ENCODE data around the gene TJAP1.
A peak's percentile ranks its signal among the peaks of the same experiment; 100 is the strongest.

TJAP1 gene

DNA sequence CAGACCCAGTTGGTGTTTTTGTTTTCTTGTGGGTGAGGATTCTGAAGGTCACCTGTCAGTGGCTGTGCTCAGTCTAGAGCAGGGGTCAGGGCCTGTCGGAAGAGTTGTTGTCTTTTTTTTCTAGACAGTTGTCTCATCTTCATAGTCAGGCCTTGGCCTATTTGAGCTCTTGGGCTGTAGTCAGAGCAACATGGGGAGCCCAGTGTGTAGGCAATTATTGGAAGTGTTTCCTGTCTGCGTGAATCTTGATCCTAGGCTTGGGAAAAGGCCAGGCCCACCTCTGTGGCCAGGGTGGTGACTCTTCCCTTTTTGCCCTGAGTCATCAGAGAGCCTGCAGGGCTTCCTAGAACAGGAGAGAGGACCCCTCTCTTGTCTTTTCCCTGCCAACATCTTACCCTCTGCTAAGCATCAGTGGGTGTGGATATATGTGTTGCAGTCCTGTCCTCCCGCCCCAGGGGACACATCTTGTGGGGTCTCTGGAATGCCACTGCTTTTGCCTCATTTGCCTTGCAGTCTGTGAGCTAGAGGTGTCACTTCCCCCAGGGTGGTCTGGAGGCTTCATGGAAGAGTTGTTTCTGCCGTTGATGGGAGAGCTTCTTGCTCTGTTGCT is 11.4 kb downstream of the TJAP1 start:
- peak; percentile 11; the same call in 2 of the 3 replicates for ATAC-seq

DNA sequence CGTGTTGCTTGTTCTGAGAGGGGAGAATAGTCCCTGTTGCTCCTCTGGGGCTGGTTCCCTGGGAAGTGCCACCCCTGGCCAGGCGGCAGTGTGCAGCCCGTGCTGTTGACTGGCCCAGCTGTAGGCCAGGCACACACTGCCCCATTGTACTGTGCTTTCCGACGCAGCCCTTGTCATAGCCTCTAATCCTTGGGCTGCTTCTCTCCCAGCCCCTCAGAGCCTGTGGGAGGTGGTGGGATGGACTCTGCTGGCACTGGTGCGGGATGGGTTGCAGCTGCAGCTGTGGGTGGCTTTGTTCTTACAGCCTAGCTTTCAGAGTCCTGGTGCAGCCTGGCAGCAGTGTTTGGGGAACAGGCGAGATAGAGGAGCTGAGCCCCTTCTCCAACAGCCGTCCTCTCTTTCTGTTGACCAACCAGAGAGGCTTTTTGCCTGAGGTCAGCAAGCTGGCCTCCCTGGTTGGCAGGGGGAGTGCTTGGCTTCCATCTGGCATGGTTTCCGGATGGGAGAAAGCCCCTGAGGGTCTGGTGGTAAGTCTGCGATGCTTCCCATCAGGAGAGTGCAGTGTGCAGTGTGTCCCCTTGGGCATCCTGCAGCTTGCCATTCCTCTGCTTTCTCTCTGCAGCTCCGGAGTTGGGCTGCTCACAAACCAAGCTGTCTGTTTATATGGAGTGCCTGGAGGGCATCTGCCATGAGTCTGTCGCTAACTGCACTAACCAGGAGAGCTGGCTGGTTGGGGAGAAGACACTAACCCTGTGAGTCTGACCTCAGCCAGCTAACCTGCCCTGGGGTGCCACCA is 12.1 kb downstream of the TJAP1 start:
- peak; percentile 17; the same call in 1 of the 3 replicates for ATAC-seq
- TF ChIP-seq ESRRG (CRISPR knock-in tag; IDR thresholded peaks at IDR 0.05) (no peak), ZC3H10 (CRISPR knock-in tag; IDR thresholded peaks at IDR 0.05) (no peak), ZNF8 (CRISPR knock-in tag; IDR thresholded peaks at IDR 0.05) (peak; percentile 71), BACH2 (CRISPR knock-in tag; IDR thresholded peaks at IDR 0.05; ENCODE audit: borderline replicate concordance) (no peak), PATZ1 (CRISPR knock-in tag; IDR thresholded peaks at IDR 0.05; ENCODE audit: borderline replicate concordance) (no peak), ARNTL (CRISPR knock-in tag; IDR thresholded peaks at IDR 0.05; ENCODE audit: borderline replicate concordance, low read depth) (no peak)

More for the DNA sequence above, 11.4 kb downstream of the TJAP1 start:
- TF ChIP-seq OSR1 (CRISPR knock-in tag; IDR thresholded peaks at IDR 0.05): no peak
- TF ChIP-seq TOX (CRISPR knock-in tag; IDR thresholded peaks at IDR 0.05; ENCODE audit: borderline replicate concordance): no peak
- TF ChIP-seq ZFP3 (CRISPR knock-in tag; IDR thresholded peaks at IDR 0.05): no peak
- no peak for TF ChIP-seq ARNTL (CRISPR knock-in tag; IDR thresholded peaks at IDR 0.05; ENCODE audit: borderline replicate concordance, low read depth)
- no peak for TF ChIP-seq SNAI2 (CRISPR knock-in tag; IDR thresholded peaks at IDR 0.05)
- no peak for TF ChIP-seq ISL1 (CRISPR knock-in tag; IDR thresholded peaks at IDR 0.05)
- no peak for TF ChIP-seq RARB (CRISPR knock-in tag; IDR thresholded peaks at IDR 0.05)
- TF ChIP-seq ZFP30 (CRISPR knock-in tag; IDR thresholded peaks at IDR 0.05): no peak
- TF ChIP-seq CSRNP3 (CRISPR knock-in tag; IDR thresholded peaks at IDR 0.05): no peak
- no peak for TF ChIP-seq GLIS3 (CRISPR knock-in tag; IDR thresholded peaks at IDR 0.05)
- no peak for TF ChIP-seq ESRRG (CRISPR knock-in tag; IDR thresholded peaks at IDR 0.05)
- TF ChIP-seq ZNF8 (CRISPR knock-in tag; IDR thresholded peaks at IDR 0.05): no peak
- TF ChIP-seq, protein P1, sequence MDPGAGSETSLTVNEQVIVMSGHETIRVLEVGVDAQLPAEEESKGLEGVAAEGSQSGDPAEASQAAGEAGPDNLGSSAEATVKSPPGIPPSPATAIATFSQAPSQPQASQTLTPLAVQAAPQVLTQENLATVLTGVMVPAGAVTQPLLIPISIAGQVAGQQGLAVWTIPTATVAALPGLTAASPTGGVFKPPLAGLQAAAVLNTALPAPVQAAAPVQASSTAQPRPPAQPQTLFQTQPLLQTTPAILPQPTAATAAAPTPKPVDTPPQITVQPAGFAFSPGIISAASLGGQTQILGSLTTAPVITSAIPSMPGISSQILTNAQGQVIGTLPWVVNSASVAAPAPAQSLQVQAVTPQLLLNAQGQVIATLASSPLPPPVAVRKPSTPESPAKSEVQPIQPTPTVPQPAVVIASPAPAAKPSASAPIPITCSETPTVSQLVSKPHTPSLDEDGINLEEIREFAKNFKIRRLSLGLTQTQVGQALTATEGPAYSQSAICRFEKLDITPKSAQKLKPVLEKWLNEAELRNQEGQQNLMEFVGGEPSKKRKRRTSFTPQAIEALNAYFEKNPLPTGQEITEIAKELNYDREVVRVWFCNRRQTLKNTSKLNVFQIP (CRISPR knock-in tag; IDR thresholded peaks at IDR 0.05; ENCODE audit: borderline replicate concordance, low read depth): no peak
- no peak for TF ChIP-seq ZC3H10 (CRISPR knock-in tag; IDR thresholded peaks at IDR 0.05)
- no peak for TF ChIP-seq PPARA (CRISPR knock-in tag; IDR thresholded peaks at IDR 0.05; ENCODE audit: borderline replicate concordance)
- no peak for TF ChIP-seq TCF4 (CRISPR knock-in tag; IDR thresholded peaks at IDR 0.05; ENCODE audit: borderline replicate concordance)
- TF ChIP-seq TSHZ2 (CRISPR knock-in tag; IDR thresholded peaks at IDR 0.05): no peak

- TF ChIP-seq ARNTL (CRISPR knock-in tag; IDR thresholded peaks at IDR 0.05; ENCODE audit: borderline replicate concordance, low read depth) (no peak), PPARA (CRISPR knock-in tag; IDR thresholded peaks at IDR 0.05; ENCODE audit: borderline replicate concordance) (no peak), OSR1 (CRISPR knock-in tag; IDR thresholded peaks at IDR 0.05) (no peak), ZNF565 (CRISPR knock-in tag; conservative IDR thresholded peaks at IDR 0.05; ENCODE audit: low read depth) (no peak)
- no peak for ATAC-seq
Measured at GRCh38 chr6:43490523-43490939, 13.2 kb downstream of the TJAP1 start.
